Measurements from ENCODE around the gene EMC9.

DNA sequence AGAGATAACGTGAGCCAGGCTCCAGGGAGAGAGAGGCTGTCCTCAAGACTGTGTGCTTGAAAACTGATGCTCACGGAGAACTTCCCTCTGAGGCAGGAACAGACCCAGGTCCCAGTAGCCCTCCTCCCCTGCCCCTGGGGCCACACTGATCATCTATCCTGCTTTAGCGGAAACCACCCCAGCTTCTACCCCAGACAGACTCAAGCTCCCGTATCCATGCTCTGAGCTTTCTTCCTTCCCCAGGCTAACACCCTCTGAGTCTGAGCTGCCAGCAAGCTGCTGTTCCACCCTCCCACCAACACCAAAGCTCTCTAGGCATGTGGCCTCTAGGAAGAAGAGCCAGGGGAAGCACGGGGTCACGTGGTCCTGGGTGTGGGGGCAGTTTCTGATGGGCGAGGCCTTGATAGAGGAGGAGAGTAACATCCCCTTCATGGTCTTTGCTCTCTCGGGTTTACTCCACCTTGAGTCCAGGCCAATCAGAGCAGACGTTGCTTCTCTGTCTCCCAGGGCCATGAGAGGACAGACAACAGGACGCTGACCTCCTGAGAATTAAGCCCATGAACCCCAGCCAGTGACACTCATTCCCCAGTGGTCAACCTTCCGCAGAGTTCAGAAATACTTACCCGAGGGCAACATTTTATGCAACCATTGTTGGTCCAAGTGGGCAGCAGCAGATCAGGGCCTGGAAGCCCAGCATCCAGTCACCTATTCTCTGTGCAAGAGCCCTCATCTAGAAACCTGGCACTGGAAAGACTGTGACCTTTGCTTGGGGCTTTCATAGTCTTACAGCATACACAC, 45.9 kb downstream of the EMC9 start:
- TF ChIP-seq POLR2AphosphoS5 (IDR thresholded peaks at IDR 0.05; ENCODE audit: low read depth, low read length) (peak; percentile 98), POLR2A (IDR thresholded peaks at IDR 0.05; ENCODE audit: low read depth, low read length) (peak; percentile 99)

Measured in GM12892 (cell line).